Measurements from ENCODE around the gene ZNF33B.
"Not testable (repeated sequence)": the region's sequence is repeated elsewhere in the genome, so short reads cannot be mapped to it uniquely, and the experiment has no call there.

ZNF33B gene

GRCh38 chr10:42638055-42638820, at the start of gene ZNF33B:
ZNF33B (minus strand) TSS chr10:42638570; CDS start chr10:42636928, 1,642 bp downstream.
- DNase-seq, result peak; percentile 91

- no peak for DNase-seq
Observed at GRCh38 chr10:42684517-42684916, 46.1 kb upstream of the ZNF33B start.

DNA sequence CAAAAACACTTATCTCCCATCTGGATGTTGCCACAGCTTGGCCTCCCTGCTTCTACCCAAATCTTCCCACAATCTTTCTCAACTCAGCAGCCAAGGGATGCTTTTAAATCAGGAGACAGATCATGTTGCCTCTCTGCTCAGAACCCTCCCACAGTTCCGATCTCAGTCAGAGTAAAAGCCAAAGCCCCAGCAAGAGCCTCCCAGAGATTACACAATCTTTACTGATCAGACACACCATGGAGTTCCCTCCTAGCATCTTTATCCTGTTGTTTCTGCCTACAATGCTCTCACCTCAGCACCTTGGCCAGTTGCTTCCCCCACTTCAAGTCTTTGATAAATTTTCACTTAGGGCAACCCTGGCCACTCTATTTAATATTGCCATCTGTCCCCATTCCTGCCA, 41.9 kb upstream of the ZNF33B start:
- no peak for DNase-seq

DNA sequence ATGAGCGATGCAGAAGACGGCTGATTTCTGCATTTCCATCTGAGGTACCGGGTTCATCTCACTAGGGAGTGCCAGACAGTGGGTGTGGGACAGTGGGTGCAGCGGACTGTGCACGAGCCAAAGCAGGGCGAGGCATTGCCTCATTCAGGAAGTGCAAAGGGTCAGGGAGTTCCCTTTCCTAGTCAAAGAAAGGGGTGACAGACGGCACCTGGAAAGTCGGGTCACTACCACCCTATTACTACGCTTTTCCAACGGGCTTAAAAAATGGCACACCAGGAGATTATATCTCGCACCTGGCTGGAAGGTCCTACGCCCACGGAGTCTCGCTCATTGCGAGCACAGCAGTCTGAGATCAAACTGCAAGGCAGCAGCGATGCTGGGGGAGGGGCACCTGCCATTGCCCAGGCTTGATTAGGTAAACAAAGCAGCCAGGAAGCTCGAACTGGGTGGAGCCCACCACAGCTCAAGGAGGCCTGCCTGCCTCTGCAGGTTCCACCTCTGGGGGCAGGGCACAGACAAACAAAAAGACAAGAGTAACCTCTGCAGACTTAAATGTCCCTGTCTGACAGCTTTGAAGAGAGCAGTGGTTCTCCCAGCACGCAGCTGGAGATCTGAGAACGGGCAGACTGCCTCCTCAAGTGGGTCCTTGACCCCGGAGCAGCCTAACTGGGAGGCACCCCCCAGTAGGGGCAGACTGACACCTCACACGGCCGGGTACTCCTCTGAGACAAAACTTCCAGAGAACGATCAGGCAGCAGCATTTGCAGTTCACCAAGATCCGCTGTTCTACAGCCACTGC, 27.0 kb upstream of the ZNF33B start:
- not testable (repeated sequence) for DNase-seq

DNA sequence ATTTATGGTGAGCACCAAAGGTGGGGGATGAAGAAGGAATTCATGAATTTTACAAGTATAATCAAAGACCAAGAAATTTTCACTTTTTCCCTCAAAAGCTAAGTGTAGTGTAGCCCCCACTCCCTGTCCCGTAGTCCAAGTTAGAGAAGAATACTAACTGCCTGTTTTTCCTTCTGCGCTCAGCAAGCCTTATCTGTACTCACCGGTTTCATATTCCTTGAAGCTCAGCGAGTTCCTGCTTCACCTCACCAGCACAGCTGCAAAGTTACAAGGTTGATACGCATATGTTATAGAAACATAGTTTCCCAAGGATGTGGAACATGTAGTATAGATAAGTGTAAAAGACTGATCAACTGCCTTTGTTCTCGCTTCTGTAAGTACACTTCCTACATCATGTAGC, 16.0 kb upstream of the ZNF33B start:
- no peak for DNase-seq

DNA sequence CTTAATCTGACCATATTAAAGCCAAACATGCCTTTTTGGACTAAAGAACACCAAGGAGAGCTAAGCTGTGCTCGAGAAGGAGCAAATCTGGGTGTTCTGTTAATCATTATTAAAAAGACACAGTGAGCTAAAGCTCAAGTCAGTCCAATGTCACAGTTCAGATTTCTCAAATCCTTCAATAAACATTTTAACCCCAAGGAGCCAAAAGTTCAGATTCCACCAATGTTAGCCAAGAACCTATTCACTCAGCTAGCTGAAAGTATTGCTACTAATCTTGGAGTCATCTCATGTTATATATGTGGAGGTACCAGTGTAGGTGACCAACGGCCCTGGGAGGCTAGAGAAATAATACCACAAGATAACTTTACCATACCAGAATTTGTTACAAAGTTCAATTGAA, 14.5 kb upstream of the ZNF33B start:
- no peak for DNase-seq

DNA sequence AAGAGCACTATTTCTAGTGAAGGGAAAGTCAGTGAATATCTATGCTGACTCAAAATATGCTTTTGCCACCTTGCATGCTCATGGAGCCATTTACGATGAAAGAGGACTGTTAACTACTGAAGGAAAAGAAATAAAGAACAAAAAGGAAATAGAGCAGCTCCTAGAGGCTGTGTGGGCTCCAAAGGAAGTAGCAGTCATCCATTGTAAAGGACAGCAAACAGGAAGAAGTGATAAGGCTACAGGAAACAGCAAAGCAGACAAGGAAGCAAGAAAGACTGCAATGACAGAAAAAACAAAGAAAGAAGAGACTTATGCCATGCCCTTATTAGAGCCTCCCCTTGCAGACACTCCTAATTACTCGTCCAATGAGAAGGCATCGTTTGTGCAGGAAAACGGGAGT, 12.0 kb upstream of the ZNF33B start:
- no peak for DNase-seq

GRCh38 chr10:42648512-42648911, 10.1 kb upstream of the ZNF33B start:
- DNase-seq, result no peak

DNA sequence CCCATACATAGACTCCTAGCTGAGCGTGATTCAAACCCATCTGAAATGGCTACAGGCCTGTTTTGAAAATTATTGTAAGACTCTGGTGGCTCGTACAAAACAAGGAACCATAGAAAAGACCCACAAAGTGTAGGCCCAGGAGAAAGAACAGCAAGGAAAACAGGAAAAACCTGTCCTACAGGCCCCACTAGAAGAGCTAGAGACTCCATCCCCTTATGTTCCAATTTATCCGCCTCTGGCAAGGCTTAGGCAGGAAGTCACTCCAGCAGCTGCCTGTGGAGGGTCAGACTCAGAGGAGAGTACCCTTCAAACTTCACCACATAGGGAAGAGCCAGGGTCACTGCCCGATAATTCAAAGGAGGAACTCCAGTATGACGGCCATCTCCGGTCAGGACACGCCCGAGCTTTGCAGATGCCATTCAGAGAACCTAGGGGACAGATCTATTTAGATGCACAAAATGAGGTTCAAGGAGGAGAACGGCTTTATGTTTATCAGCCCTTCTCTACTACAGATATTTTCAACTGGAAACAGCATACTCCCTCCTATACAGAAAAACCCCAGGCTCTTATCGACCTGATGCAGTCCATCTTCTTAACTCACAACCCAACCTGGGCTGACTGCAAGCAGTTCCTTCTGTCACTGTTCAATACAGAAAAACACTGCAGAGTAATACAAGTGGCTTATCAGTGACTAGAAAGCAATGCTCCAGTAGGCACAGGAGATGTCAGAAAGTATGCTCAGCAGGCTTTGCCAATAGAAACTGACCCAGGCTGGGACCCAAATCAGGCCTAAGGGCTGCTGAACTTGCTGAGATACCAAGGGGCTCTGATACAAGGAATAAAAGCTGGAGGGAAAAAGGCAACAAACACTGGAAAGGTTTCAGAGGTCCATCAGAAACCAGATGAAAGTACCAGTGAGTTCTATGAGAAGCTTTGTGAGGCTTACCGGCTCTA, 8.6 kb upstream of the ZNF33B start:
- DNase-seq, result no peak

DNA sequence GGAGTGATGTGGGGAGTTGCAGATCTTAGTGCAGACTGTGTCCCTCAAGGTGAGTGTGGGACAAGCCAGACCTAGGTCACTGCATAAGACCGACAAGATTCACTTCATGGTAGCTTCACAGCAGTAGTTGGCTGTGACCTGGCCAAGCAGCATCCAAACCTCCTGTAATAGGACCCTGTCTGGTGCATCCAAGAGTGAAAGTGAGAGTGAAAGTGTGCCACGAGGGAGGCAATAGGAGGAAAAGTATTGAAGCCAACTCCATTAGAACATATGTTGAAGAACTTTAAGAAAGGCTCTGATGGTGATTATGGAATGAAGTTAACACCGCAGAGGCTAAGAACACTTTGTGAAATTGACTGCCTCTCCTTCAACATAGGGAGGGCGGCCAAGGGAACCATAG, 7.8 kb upstream of the ZNF33B start:
- DNase-seq, result no peak

GRCh38 chr10:42645516-42645915, 7.1 kb upstream of the ZNF33B start:
- no peak for DNase-seq

DNA sequence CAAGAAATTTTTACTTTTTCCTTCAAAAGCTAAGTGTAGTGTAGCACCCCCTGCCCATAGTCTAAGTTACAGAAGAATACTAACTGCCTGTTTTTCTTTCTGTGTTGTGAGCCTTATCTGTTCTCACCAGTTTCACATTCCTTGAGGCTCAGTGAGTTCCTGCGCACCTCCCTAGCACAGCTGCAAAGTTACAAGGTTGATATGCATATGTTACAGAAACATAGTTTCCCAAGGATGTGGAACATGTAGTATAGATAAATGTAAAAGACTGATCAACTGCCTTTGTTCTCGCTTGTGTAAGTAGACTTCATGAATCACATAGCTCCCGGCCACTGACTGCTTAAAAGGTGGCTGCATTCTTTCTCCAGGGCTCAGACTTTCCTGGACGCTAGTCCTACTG, 6.7 kb upstream of the ZNF33B start:
- no peak for DNase-seq

DNA sequence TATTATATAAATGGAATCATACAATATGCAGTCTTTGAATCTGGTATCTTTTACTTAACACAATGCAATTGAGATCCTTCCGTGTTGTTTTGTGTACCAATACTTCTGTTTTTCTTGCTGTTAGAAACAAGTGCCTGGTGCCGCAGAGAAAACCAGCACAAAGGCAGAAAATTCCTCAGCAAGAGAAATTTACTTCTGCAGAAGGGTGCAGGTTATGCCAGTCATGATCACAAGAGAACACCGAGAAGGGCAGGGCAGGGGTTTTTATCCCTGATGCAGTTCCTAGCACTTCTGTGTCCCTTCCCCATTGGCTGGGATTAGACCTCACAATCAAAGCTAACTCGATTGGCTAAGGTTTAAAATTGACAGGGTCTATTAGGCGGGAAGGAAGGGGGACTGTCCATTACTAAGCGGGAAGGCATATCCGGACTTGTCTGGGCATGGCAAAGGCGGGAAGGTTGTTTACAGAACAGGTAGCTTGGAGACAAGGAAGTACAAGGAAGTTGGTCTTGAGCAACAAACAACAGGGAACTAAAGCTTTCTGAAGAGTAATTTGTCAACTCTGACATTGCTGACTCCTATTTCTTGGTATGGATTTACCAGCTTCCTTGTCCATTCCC, 2.4 kb upstream of the ZNF33B start:
- DNase-seq, result no peak

DNA sequence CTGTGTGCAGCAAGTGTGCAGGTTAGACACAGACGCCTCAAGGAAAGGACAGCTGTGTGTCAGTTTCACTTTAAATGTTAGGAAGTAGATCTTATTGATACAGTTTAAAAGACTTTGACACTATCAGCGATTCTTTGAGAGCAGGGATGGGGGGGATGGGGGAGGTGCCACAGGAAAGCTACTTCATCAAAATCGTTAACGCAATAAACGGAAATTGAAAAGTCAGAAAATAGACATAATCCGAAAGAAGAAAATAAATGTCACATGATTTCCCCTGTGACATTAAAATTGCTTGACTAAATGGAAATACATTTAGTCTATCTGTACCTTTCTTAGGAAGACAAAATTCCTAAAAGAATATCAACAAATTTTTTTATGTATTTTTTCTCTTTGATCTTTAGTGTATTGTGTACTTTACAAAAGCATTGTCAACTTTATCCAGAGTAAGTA, 476 bp upstream of the ZNF33B start:
- peak; percentile 6 for DNase-seq

- DNase-seq, result no peak
Observed at GRCh38 chr10:42637648-42638054, 719 bp downstream of the ZNF33B start.

GRCh38 chr10:42637142-42637541, 1.2 kb downstream of the ZNF33B start:
- DNase-seq, result no peak

- DNase-seq, result no peak
Observed at GRCh38 chr10:42635098-42635497, 3.3 kb downstream of the ZNF33B start.

DNA sequence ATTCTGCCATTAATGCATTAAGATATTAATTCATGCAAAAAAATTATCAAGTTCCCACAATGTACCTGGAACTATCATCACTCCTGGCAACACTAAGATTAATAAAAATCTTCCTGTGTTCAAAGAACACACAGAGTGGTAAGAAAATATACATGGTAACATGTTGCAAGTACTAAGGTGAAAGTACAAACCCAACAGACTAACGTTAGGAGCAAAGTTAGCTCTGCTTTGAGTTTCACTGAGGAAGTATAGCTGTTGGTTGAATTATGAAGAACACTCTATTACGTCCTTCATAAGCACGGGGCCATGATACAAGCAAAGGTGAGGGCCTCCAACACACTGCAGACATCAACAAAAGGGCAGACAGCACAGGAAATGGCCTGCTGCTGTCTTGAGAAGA, 5.8 kb downstream of the ZNF33B start:
- no peak for DNase-seq

DNA sequence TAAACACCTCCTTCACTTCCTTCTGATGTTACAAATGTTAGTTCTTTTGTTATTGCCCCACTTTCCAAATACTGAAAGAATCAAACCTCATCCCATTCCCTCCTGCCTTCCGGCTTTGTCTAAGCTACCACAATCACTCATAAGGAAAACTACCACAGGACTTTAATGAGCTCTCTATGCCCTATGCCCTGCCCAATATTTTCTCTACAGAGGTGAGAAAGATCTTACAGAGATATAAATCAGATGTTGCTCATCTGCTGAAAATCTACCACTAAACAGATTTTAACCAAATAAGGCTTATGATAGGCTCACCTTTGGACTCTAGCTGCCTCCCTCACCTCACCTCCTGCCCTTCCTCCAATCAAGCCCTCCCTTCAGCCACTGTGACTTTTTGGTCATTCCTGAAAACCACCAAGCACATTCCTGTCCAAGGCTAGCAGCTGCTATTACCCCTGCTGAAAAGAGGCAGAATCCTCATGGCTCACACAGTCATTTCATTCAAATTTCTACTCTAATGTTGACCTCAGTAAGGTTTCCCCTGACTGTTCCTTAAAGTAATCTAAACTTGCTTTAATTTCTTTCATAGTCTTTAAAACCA, 7.7 kb downstream of the ZNF33B start:
- no peak for DNase-seq

DNA sequence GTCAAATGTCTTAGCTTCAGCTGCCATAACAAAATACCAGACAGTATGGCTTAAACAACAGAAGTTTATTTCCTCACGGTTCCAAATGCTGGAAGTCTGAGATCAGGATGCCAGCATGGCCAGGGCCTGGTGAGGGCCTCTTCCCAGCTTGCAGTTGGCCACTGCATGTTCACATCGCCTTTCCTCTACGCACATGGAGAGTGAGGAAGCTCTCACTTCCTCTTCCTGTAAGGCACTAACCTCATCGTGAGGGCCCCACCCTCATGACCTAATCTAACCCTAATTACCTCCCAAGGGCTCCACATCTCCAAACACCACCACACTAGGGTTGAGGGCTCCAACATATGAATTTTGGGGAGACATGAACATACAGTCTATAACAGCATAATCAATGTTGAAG, 14.4 kb downstream of the ZNF33B start:
- peak; percentile 2 for DNase-seq

- no peak for DNase-seq
Observed at GRCh38 chr10:42618424-42618823, 19.9 kb downstream of the ZNF33B start.

DNA sequence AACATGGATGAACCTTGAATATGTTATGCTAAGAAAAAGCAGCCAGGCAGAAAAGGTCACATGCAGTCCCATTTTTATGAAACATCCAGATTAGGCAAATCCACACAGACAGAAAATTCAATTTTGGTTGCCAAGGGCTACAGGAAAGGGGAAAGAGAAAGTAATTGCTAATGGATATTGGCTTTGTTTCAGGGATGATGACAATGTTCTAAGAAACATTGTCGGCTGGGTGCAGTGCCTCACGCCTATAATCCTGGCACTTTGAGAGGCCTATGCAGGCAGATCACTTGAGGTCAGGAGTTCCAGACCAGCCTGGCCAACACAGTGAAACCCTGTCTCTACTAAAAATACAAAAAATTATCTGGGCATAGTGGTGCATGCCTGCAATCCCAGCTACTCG, 23.0 kb downstream of the ZNF33B start:
- no peak for DNase-seq

All from suppressor macrophage treated with lipopolysaccharide for 4 hours (primary cell).